HG02623 (cell line): ENCODE data around the gene GATD1.

ENCODE experiments used
- ATAC-seq: cut with Tn5 transposase; IDR thresholded peaks from one replicate; pipeline ENCODE4 v1.9.1; 2021; ENCODE audit warnings: moderate library complexity; ENCODE audit not compliant: unreplicated experiment

The GATD1 gene

DNA sequence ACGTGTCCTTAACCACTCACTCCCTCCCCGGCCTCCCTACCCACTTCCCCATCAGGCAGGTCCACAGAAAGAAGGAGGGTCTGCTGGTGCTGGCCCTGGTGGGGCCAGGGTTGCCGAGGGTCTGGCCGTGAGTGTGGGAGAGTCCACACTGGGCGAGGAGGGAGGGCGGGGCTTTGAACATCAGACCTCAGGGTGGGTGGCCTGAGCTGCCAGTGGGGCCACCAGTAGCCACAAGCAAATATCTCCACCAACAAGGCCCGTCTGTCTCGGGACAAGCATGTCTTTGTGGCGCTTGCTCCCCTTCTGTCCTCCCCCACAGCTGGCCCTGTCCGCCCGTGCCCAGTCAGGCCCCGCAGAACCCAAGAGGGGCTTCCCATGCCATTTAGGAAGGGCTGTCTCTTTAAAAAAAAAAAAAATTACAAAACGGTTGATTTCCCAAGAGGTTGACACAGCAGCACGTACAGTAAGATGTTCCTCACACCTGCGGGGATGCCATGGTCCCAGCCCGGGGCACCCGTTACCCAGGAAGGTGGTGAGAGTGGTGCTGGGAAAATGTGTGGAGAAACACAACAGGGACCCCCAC is 47.7 kb downstream of the GATD1 start:
- ATAC-seq = no peak

GRCh38 chr11:728901-729491 is 48.3 kb downstream of the GATD1 start:
- no peak for ATAC-seq

DNA sequence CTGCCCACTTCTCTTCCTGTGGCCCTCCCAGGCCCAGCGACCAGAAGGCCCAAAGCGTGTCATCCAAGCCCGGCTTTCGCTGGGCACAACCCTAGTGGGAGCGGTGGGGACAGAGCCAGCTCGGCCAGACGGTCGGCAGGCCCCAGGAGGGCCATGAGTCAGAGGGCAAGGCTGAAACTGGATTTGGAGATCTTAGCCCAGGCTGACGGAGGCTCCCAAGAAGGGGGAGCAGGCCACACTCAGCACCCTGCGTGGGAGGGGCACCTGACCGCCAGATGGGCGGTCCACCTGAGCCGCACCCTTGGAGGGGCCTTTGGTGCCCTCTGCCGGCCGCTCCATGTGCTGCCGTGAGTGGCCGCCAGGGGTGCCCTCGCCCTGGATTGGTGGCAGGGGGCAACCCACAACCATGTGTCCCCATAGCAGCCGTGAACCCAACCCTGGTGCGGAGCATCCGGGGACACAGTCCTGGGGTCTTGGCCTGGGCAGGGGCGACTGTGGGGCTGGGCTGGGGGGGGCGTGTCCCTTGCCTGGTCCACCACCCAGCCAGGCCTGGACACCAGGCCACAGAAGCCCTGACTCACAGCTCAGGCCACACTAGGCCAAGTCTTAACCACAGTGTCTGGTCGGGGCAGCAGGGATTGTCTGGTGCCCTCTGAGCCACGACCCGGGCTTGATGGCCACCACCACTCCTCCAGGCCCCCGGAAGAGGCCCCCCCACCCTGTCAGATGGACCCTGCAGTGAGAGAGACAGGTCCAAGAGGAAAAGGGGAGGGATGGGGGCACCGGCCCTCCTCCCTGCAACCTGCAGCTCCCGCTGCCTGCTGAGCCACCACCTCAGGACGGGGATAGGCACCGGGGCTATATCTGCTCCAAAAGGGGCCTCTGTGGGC is 49.2 kb downstream of the GATD1 start:
- ATAC-seq = no peak

- no peak for ATAC-seq
Measured at GRCh38 chr11:727281-727701, 50.0 kb downstream of the GATD1 start.

DNA sequence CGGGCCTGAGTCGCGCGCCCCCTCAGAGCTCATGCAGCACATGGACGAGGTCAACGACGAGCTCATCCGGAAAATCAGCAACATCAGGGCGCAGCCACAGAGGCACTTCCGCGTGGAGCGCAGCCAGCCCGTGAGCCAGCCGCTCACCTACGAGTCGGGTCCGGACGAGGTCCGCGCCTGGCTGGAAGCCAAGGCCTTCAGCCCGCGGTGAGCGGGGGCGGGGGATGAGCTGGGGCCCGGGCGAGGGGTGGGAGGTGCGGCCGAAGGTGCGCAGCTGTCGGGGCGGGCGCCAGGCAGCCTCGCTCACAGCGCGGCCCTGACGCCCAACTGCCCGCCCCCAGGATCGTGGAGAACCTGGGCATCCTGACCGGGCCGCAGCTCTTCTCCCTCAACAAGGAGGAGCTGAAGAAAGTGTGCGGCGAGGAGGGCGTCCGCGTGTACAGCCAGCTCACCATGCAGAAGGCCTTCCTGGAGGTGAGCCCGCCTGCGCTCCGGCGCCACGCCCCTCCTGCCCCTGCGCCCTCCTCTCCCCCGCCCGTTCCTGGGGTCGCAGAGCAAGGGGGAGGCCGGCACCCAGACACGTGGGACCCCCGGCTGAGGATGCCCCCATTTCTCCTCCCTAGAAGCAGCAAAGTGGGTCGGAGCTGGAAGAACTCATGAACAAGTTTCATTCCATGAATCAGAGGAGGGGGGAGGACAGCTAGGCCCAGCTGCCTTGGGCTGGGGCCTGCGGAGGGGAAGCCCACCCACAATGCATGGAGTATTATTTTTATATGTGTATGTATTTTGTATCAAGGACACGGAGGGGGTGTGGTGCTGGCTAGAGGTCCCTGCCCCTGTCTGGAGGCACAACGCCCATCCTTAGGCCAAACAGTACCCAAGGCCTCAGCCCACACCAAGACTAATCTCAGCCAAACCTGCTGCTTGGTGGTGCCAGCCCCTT is 50.7 kb downstream of the GATD1 start:
- no peak for ATAC-seq

DNA sequence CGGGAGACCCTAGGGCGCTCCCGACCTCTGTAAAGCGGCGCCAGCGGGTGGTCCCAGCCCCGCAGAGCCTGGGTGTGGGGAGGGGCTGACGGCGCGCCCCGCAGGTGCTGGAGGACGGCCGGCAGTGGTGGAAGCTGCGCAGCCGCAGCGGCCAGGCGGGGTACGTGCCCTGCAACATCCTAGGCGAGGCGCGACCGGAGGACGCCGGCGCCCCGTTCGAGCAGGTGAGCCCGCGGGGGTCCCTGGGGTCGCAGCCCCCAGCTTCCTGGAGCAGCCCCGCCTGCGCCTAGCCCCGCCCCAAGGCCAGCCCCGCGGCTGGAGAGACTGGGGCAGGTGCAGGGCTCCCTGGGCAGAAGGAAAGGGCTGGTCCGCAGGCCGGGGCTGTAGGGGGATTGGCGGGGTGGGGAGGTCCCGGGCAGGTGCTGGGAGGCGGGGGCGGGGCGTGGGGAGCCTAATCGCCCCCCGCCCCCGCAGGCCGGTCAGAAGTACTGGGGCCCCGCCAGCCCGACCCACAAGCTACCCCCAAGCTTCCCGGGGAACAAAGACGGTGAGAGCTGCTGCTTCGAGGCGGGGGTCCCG is 51.6 kb downstream of the GATD1 start:
- no peak for ATAC-seq

GRCh38 chr11:724778-725386 is 52.4 kb downstream of the GATD1 start:
- ATAC-seq = no peak

GRCh38 chr11:724049-724777 is 53.1 kb downstream of the GATD1 start:
- no peak for ATAC-seq

DNA sequence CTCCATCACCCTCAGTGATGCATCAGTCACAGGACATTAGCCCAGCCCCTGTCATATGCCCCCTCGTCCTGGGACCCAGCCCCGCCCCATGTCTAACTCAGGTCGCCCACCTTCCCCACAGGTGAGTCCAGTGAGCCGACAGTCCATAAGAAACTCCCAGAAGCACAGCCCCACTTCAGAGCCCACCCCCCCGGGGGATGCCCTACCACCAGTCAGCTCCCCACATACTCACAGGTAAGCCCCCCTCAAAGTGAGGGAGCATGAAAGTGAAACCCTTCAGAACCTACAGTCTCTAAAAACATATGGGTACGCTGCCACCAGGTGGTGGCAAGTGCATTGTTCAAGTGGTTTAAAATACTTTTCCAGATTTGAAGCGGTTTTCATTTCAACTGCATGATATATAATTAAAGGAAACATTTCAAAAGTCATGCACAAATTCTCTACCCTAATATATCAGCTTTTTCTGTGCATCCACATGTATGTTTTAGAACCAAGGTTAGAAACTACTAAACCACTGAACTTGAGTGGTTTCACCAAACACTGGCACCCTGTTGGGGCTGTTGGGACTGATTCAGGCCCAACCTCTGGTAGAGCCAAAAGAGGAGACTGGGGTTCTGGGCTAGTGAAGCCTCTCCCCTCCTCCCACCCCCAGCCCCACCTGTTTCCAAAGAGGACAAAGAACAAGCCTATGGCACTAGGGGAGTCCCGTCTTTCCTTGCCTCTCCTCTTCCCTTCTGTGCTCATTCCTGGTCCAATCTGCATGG is 54.0 kb downstream of the GATD1 start:
- ATAC-seq = no peak

- no peak for ATAC-seq
Measured at GRCh38 chr11:722346-722811, 54.9 kb downstream of the GATD1 start.

- no peak for ATAC-seq
Measured at GRCh38 chr11:721741-722345, 55.4 kb downstream of the GATD1 start.

GRCh38 chr11:721247-721740 is 56.0 kb downstream of the GATD1 start:
- no peak for ATAC-seq

GRCh38 chr11:720642-721246 is 56.5 kb downstream of the GATD1 start:
- no peak for ATAC-seq

DNA sequence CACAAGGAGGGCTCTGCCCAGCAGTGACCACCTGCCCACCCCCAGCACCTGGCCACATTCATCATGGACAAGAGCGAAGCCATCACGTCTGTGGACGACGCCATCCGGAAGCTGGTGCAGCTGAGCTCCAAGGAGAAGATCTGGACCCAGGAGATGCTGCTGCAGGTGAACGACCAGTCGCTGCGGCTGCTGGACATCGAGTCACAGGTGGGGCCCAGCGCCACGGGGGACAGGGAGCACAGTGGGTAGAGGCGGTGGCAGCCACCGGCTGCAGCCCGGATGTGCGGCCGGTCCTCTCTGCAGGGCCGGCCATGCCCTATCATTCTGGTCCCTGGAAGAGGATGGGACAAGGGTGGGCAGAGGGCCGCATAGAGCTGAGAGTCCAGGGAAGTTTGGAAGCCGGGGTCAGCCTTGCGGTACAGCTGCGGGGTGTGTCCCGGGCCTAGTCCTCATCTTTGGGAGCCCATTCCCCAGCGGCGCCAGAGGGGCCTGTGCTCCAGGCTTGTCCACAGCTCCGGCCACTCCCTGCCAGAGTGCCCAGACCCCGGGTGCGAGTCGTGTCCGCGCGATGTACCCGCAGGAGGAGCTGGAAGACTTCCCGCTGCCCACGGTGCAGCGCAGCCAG is 57.2 kb downstream of the GATD1 start:
- ATAC-seq = no peak

- ATAC-seq = no peak
Measured at GRCh38 chr11:719214-720016, 57.9 kb downstream of the GATD1 start.
